Stimulated activated CD8-positive, alpha-beta memory T cell treated with anti-CD3 and anti-CD28 coated beads, Interleukin-12 subunit alpha, Interleukin-12 subunit beta, amount 100 ng/mL, for 1 hour (primary cell): ENCODE measurements around the gene SERPINB7.

Source experiments
- DNase-seq: peaks from one replicate; pipeline ENCODE4 v3.0.0-alpha.2; 2020; ENCODE audit warnings: low read depth

Gene SERPINB7

GRCh38 chr18:63848159-63848558 is 72.9 kb downstream of the SERPINB7 start:
- no peak for DNase-seq

GRCh38 chr18:63850020-63850419 is 74.8 kb downstream of the SERPINB7 start:
- no peak for DNase-seq

- DNase-seq, result no peak
Observed at GRCh38 chr18:63850636-63851035, 75.4 kb downstream of the SERPINB7 start.
